Measurements from ENCODE around the gene GNAZ.
"Not testable (repeated sequence)": the region's sequence is repeated elsewhere in the genome, so short reads cannot be mapped to it uniquely, and the experiment has no call there.

The GNAZ gene

GRCh38 chr22:23042179-23042578 is 28.1 kb upstream of the GNAZ start:
- DNase-seq (ENCODE audit: low read depth in 2 of 2, low spot score in 1 of 2), result no peak

- DNase-seq (ENCODE audit: low read depth in 2 of 2, low spot score in 1 of 2), result no peak
Observed at GRCh38 chr22:23044570-23044969, 25.7 kb upstream of the GNAZ start.

- DNase-seq (ENCODE audit: low read depth in 2 of 2, low spot score in 1 of 2), result no peak
Observed at GRCh38 chr22:23045461-23045860, 24.9 kb upstream of the GNAZ start.

DNA sequence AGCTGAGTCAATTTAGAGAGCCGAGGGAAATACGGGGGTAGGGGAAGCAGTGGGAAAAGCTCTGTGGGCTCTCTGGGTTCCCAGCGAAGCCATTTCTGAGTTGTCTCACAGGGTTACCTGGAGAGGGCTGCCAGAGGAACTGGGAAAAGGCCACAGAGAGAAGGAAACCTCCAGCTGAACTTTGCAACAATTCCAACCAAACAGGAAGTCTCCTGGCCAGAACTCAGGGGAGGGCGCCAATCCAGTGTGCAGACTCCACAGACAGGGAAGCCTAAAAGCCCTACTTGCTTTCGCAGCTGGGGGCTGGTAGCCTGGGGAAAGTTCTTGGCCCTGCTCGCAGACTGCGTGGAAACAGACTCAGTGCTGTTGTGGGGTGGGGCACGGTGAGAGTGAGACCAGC is 23.1 kb upstream of the GNAZ start:
- no peak for DNase-seq (ENCODE audit: low read depth in 2 of 2, low spot score in 1 of 2)

- DNase-seq (ENCODE audit: low read depth in 2 of 2, low spot score in 1 of 2), result no peak
Observed at GRCh38 chr22:23047742-23048141, 22.6 kb upstream of the GNAZ start.

DNA sequence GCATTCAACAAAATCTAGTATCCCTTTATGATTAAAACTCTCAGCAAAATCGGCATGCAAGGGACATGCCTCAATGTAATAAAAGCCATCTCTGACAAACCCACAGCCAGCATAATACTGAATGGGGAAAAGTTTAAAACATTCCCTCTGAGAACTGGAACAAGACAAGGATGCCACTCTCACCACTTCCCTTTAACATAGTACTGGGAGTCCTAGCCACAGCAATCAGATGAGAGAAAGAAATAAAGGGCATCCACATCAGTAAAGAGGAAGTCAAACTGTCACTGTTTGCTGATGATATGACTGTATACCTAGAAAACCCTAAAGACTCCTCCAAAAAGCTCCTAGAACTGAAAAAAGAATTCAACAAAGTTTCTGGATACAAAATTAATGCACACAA is 19.8 kb upstream of the GNAZ start:
- not testable (repeated sequence) for DNase-seq (ENCODE audit: low read depth in 2 of 2, low spot score in 1 of 2)

DNA sequence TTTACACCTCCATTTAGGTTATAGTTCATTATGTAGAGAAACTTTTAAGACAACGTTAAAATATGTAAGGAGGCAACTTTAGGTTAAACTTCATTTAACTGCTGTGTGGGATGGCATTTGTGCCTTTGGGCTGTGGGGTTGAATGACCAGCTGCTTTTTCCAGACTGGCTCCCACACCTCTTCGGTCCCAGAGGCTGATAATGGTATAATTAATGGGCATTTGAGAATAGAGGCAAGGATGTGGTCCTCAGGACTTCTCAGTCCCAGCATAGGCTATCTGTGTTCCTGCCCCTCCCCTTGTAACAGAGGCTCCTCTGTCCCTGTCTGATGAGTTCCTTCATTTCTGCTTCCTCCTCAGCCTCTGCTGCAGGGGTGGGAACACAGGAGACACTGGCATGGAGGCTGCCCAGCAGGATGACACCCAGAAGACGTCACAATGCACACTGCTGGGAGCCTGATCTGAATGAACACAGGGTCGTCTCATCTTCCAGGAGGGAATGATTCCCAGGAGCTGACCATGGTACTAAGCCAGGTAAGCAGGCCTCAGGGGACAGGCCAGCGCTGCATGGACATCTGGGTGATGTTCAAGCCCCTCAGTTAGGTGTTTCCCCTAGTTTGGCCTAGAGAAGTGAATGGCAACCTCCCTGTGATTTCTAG is 17.1 kb upstream of the GNAZ start:
- no peak for DNase-seq (ENCODE audit: low read depth in 2 of 2, low spot score in 1 of 2)

- DNase-seq (ENCODE audit: low read depth in 2 of 2, low spot score in 1 of 2), result no peak
Observed at GRCh38 chr22:23053912-23054530, 16.3 kb upstream of the GNAZ start.

DNA sequence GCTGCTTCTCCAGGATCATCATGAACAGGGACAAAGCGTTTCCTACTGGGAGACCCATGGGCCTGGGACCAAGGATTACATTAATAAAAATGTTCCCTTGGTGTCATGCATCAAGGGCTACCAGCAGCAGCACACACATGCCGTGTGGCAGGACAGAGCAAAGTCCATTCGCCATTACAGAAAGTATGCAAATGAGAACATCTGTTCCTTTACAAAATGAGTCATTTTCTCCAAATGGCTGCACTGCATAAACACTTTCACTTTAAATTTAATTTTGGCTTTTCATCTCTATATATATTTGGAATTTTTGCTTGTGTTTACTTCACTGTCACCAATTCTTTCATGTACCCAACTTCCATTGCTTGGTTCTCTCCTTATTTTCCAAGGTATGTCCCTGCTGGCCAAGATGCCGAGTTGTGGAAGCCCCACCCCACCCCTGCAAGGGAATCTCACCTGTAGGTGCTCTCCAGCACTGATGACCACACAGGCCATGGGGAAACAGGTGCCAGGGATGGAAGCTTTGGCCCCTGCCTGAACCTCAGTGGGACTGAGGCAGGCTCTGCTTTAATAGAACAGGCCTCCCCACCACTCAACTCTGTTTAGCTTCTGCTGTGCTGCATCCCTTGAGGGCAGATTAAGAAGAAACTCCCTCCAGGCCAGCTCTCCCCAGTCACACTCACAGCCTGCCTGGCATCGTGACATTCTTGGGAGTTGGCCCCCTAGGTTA is 15.6 kb upstream of the GNAZ start:
- no peak for DNase-seq (ENCODE audit: low read depth in 2 of 2, low spot score in 1 of 2)

- DNase-seq (ENCODE audit: low read depth in 2 of 2, low spot score in 1 of 2), result no peak
Observed at GRCh38 chr22:23055449-23056179, 14.7 kb upstream of the GNAZ start.

DNA sequence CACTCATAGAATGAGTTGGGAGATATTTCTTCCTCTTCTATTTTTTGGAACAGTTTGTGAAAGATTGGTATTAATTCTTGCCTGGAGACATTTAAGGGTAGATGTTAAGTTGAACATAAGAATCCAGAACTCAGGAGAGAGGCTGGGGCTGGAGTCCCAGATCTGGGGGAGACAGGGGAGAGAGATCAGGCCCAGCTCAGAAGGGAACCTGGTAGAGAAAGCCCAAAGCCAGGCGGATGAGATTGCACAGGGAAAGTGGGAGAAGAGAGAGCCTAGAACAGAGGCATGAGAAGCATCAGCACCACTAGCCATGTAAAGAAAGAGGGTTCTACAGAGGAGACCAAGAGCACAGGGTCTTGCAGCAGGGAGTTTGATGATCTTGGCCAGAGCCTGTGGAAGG is 13.0 kb upstream of the GNAZ start:
- DNase-seq (ENCODE audit: low read depth in 2 of 2, low spot score in 1 of 2), result no peak

DNA sequence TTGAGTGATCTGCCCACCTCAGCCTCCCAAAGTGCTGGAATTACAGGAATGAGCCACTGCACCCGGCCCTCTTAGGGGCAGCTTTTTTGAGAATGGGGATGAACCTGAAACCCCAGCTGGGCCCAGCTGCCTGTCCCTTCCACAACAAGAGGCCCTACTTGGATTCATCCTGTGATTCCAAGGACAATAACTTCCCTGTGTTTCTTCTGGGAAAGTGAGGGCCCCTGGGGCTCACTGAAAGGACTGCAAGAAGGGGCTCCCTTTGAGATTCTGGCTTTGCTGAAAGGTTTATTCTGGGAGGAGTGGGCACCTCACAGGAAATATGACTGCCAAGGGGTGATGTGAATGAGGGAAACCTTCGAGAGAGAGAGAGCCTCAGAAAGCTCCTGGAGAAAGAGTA is 12.3 kb upstream of the GNAZ start:
- DNase-seq (ENCODE audit: low read depth in 2 of 2, low spot score in 1 of 2), result no peak

DNA sequence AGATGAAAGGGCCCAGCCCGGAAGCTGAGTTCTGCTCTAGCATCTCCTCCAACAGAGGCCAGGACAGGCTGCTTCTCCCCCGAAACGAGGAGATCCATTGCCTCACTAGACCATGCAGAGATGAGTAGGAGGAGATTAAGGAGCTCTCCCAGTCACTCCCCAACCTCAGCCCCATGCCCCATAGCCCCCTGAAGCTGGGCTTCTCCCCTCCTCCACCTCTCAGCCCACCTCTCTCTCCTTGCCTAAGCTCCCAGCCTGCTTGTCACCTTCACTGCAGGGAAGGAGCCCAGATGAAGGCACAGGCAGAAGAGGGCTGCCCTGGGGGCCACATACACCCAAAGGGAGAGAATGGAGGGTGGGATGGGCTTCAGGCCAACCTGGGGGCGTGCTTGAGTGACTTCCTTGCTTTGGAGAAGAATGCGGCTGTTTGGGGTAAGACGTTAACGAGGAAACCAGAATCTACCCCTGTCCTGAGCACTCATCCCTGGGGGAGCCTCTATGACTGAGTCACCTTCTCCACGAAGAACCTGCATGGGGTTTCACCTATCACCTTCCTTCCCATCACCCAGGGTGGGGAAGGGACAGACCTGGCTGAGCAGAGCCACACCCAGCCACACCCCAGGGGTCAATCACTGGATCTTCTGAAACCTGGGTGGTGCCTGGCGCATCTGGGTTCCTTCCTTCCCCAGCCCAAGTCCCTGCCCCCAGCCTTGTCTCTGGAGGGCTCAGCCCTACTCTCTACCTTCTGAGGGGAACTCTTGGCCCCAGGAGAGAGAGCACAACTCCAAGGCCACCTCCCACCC is 11.6 kb upstream of the GNAZ start:
- DNase-seq (ENCODE audit: low read depth in 2 of 2, low spot score in 1 of 2), result no peak

GRCh38 chr22:23059284-23059948 is 10.9 kb upstream of the GNAZ start:
- DNase-seq (ENCODE audit: low read depth in 2 of 2, low spot score in 1 of 2), result no peak

DNA sequence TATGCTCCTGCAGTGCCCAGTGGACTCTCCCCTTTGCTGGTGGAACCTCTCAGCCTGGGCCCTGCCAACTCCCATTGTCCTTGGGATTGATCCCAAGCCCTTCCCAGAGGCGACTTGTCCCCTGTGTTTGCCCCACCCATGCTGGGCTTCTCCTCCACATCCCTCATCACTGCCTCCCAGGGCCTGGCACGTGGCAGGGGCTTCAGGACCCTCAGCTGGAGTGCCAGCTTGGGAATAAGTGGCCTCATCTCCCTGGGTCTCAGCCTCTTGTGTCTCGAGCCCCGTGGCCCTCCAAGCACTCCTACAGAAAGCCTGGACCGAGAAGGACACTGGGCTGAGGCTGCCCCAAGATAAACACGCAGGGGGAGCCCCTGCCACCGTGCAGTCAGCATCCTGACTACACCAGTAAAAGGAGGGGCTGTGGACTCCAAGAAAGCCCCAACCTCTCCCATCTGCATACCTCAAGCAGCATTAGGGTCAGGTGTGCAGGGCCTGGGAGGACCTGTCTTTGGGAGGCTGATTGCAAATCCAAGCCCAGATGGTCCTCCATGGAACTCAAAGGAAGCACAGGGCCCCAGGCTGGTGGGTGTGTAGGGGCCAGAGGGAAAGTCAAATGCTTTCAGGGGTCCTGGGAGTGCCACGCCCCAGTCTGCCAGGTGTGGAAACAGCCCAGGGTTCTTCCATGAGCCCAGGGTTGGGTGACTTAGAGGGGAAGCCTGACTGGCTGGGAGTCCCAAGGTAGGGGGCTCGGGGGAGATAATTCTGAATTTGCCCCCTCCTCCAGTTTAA is 9.5 kb upstream of the GNAZ start:
- no peak for DNase-seq (ENCODE audit: low read depth in 2 of 2, low spot score in 1 of 2)

GRCh38 chr22:23061471-23062280 is 8.6 kb upstream of the GNAZ start:
- no peak for DNase-seq (ENCODE audit: low read depth in 2 of 2, low spot score in 1 of 2)

GRCh38 chr22:23062616-23063538 is 7.4 kb upstream of the GNAZ start:
- no peak for DNase-seq (ENCODE audit: low read depth in 2 of 2, low spot score in 1 of 2)
